ENCODE measurements around the gene GLI3. TPM values are rescaled to one million over a fixed set of nuclear protein-coding genes. Genes with fewer than 3 reads are reported as not detected.

The GLI3 gene
- polyA plus RNA-seq, 4 donors = 13.3 to 17.0 (median 14.2) TPM

GRCh38 chr7:42183547-42183946 lies 53.5 kb downstream of the GLI3 start:
- DNase-seq (ENCODE audit: low read depth in 4 of 4, low spot score in 2 of 4) = no peak

- DNase-seq (ENCODE audit: low read depth in 4 of 4, low spot score in 2 of 4) = no peak
Measured at GRCh38 chr7:42181566-42181965, 55.4 kb downstream of the GLI3 start.

- DNase-seq (ENCODE audit: low read depth in 4 of 4, low spot score in 2 of 4) = no peak
Measured at GRCh38 chr7:42180806-42181205, 56.2 kb downstream of the GLI3 start.

- no peak for DNase-seq (ENCODE audit: low read depth in 4 of 4, low spot score in 2 of 4)
Measured at GRCh38 chr7:42176724-42177101, 60.3 kb downstream of the GLI3 start.

- DNase-seq (ENCODE audit: low read depth in 4 of 4, low spot score in 2 of 4) = no peak
Measured at GRCh38 chr7:42175834-42176723, 60.9 kb downstream of the GLI3 start.

GRCh38 chr7:42174391-42174912 lies 62.6 kb downstream of the GLI3 start:
- peak in 1 of 4 donors; percentile 72 for DNase-seq (ENCODE audit: low read depth in 4 of 4, low spot score in 2 of 4)

- no peak for DNase-seq (ENCODE audit: low read depth in 4 of 4, low spot score in 2 of 4)
Measured at GRCh38 chr7:42170724-42171123, 66.3 kb downstream of the GLI3 start.

- no peak for DNase-seq (ENCODE audit: low read depth in 4 of 4, low spot score in 2 of 4)
Measured at GRCh38 chr7:42168512-42168911, 68.5 kb downstream of the GLI3 start.

- no peak for DNase-seq (ENCODE audit: low read depth in 4 of 4, low spot score in 2 of 4)
Measured at GRCh38 chr7:42167631-42168236, 69.3 kb downstream of the GLI3 start.

- no peak for DNase-seq (ENCODE audit: low read depth in 4 of 4, low spot score in 2 of 4)
Measured at GRCh38 chr7:42167206-42167605, 69.8 kb downstream of the GLI3 start.

GRCh38 chr7:42164881-42165428 lies 72.1 kb downstream of the GLI3 start:
- DNase-seq (ENCODE audit: low read depth in 4 of 4, low spot score in 2 of 4) = no peak

- no peak for DNase-seq (ENCODE audit: low read depth in 4 of 4, low spot score in 2 of 4)
Measured at GRCh38 chr7:42162560-42163325, 74.3 kb downstream of the GLI3 start.

- DNase-seq (ENCODE audit: low read depth in 4 of 4, low spot score in 2 of 4) = no peak
Measured at GRCh38 chr7:42161719-42162118, 75.3 kb downstream of the GLI3 start.

- DNase-seq (ENCODE audit: low read depth in 4 of 4, low spot score in 2 of 4) = no peak
Measured at GRCh38 chr7:42161110-42161509, 75.9 kb downstream of the GLI3 start.

GRCh38 chr7:42159130-42159529 lies 77.9 kb downstream of the GLI3 start:
- DNase-seq (ENCODE audit: low read depth in 4 of 4, low spot score in 2 of 4) = no peak

GRCh38 chr7:42156967-42157721 lies 79.9 kb downstream of the GLI3 start:
- no peak for DNase-seq (ENCODE audit: low read depth in 4 of 4, low spot score in 2 of 4)

- DNase-seq (ENCODE audit: low read depth in 4 of 4, low spot score in 2 of 4) = no peak
Measured at GRCh38 chr7:42156291-42156865, 80.6 kb downstream of the GLI3 start.

- DNase-seq (ENCODE audit: low read depth in 4 of 4, low spot score in 2 of 4) = no peak
Measured at GRCh38 chr7:42155584-42156290, 81.3 kb downstream of the GLI3 start.

GRCh38 chr7:42154173-42154572 lies 82.8 kb downstream of the GLI3 start:
- DNase-seq (ENCODE audit: low read depth in 4 of 4, low spot score in 2 of 4) = no peak

Data from left renal cortex interstitium (tissue), 4 donors.